ENCODE measurements around the gene KCNB1. TPM values are rescaled to one million over a fixed set of nuclear protein-coding genes. Genes with fewer than 3 reads are reported as not detected.

Gene KCNB1
- total and polyA plus RNA-seq, 2 donors (not counting 1 experiment from before 2014, with no cell fraction given): 0.12 TPM; not detected in 1

- no peak for TF ChIP-seq EZH2 (IDR thresholded peaks at IDR 0.05; ENCODE audit: borderline replicate concordance, insufficient read depth, low read depth, low read length, poor library complexity, severe bottlenecking)
- TF ChIP-seq, protein P1, sequence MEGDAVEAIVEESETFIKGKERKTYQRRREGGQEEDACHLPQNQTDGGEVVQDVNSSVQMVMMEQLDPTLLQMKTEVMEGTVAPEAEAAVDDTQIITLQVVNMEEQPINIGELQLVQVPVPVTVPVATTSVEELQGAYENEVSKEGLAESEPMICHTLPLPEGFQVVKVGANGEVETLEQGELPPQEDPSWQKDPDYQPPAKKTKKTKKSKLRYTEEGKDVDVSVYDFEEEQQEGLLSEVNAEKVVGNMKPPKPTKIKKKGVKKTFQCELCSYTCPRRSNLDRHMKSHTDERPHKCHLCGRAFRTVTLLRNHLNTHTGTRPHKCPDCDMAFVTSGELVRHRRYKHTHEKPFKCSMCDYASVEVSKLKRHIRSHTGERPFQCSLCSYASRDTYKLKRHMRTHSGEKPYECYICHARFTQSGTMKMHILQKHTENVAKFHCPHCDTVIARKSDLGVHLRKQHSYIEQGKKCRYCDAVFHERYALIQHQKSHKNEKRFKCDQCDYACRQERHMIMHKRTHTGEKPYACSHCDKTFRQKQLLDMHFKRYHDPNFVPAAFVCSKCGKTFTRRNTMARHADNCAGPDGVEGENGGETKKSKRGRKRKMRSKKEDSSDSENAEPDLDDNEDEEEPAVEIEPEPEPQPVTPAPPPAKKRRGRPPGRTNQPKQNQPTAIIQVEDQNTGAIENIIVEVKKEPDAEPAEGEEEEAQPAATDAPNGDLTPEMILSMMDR (IDR thresholded peaks at IDR 0.05): no peak
- Mint-ChIP-seq H3K4me3 (no peak overlapping the region), H3K9me3 (ENCODE audit: insufficient read depth) (no peaks in the 10 kb centered on the region), H3K4me1 (no peaks in the 10 kb centered on the region), H3K27me3 (peaks cover 43% of the 10 kb centered on the region), H3K27ac (no peak overlapping the region)
- Histone ChIP-seq H3K79me2 (ENCODE audit: control insufficient read depth, insufficient read depth, low read length) (no peaks in the 10 kb centered on the region), H3K4me1 (ENCODE audit: control insufficient read depth in 2 of 2, insufficient read depth in 2 of 2, low read length in 2 of 2) (no peaks in the 10 kb centered on the region), H3K9ac (ENCODE audit: low read length) (no peak overlapping the region), H3K36me3 (replicated peaks in 1 of 2; ENCODE audit: control extremely low read depth in 1 of 2, control insufficient read depth in 1 of 2, extremely low read depth in 1 of 2, insufficient read depth in 2 of 2, low read length in 1 of 2) (no peaks in the 10 kb centered on the region), H3K9me3 (ENCODE audit: control extremely low read depth in 1 of 3, control insufficient read depth in 2 of 3, insufficient read depth in 1 of 3, low read length in 2 of 3) (peaks cover 0 to 21% (median 8%) of the 10 kb centered on the region in 3 donors), H3K4me3 (ENCODE audit: control extremely low read depth in 1 of 5, extremely low read depth in 1 of 5, insufficient read depth in 1 of 5, low read depth in 2 of 5, low read length in 4 of 5) (no peak overlapping the region), H3K4me2 (replicated peaks; ENCODE audit: low read depth, low read length, poor library complexity, severe bottlenecking) (no peak overlapping the region), H4K20me1 (ENCODE audit: control insufficient read depth, insufficient read depth, low read length, poor library complexity, severe bottlenecking) (no peaks in the 10 kb centered on the region), H2AFZ (ENCODE audit: insufficient read depth, low read depth, low read length, poor library complexity, severe bottlenecking) (no peak overlapping the region), H3K27me3 (replicated peaks in 1 of 4; ENCODE audit: control extremely low read depth in 1 of 4, control insufficient read depth in 3 of 4, insufficient read depth in 4 of 4, low read length in 3 of 4) (peaks cover 0 to 11% (median 1%) of the 10 kb centered on the region in 4 experiments), H3K27ac (ENCODE audit: low read length in 2 of 2) (no peak overlapping the region)
- ChIA-PET CTCF (no interaction called here), POLR2A (interaction anchor here (0.7 kb wide), 1 partner anchor 47 kb away, joined by 5 read pairs; no protein-coding TSS in a partner anchor)
- ATAC-seq (ENCODE audit: low read depth) (no peak), DNase-seq (no peak)
- intact Hi-C loops (cut with micrococcal nuclease): no loop called here
- 74% methylated on average over 5 of the region's 5 CpGs for WGBS (ENCODE audit: insufficient coverage)
These were observed 37.4 kb upstream of the KCNB1 start for GRCh38 chr20:49519777-49520359.

- ATAC-seq (ENCODE audit: low read depth): no peak
- H3K27me3 Mint-ChIP-seq: peaks cover 40% of the 10 kb centered on the region
These were observed 36.8 kb upstream of the KCNB1 start for GRCh38 chr20:49519212-49519712.

More at GRCh38 chr20:49519212-49519712, 36.8 kb upstream of the KCNB1 start:
- Histone ChIP-seq H3K36me3 (replicated peaks in 1 of 2; ENCODE audit: control extremely low read depth in 1 of 2, control insufficient read depth in 1 of 2, extremely low read depth in 1 of 2, insufficient read depth in 2 of 2, low read length in 1 of 2) (no peaks in the 10 kb centered on the region), H3K9me3 (ENCODE audit: control extremely low read depth in 1 of 3, control insufficient read depth in 2 of 3, insufficient read depth in 1 of 3, low read length in 2 of 3) (peaks cover 0 to 18% (median 2%) of the 10 kb centered on the region in 3 donors), H3K27ac (ENCODE audit: low read length in 2 of 2) (no peak overlapping the region), H3K27me3 (replicated peaks in 1 of 4; ENCODE audit: control extremely low read depth in 1 of 4, control insufficient read depth in 3 of 4, insufficient read depth in 4 of 4, low read length in 3 of 4) (peaks cover 0 to 11% (median 1%) of the 10 kb centered on the region in 4 experiments), H4K20me1 (ENCODE audit: control insufficient read depth, insufficient read depth, low read length, poor library complexity, severe bottlenecking) (no peaks in the 10 kb centered on the region), H3K4me1 (ENCODE audit: control insufficient read depth in 2 of 2, insufficient read depth in 2 of 2, low read length in 2 of 2) (no peaks in the 10 kb centered on the region), H3K4me2 (replicated peaks; ENCODE audit: low read depth, low read length, poor library complexity, severe bottlenecking) (no peak overlapping the region), H3K9ac (ENCODE audit: low read length) (no peak overlapping the region), H2AFZ (ENCODE audit: insufficient read depth, low read depth, low read length, poor library complexity, severe bottlenecking) (no peak overlapping the region), H3K79me2 (ENCODE audit: control insufficient read depth, insufficient read depth, low read length) (no peaks in the 10 kb centered on the region), H3K4me3 (ENCODE audit: control extremely low read depth in 1 of 5, extremely low read depth in 1 of 5, insufficient read depth in 1 of 5, low read depth in 2 of 5, low read length in 4 of 5) (no peak overlapping the region)
- H3K27ac Mint-ChIP-seq: no peak overlapping the region
- TF ChIP-seq EZH2 (IDR thresholded peaks at IDR 0.05; ENCODE audit: borderline replicate concordance, insufficient read depth, low read depth, low read length, poor library complexity, severe bottlenecking): no peak
- TF ChIP-seq, protein P1 (IDR thresholded peaks at IDR 0.05): no peak
- 77% methylated on average over 3 of the region's 4 CpGs for WGBS (ENCODE audit: insufficient coverage)
- intact Hi-C loops (cut with micrococcal nuclease): no loop called here
- CTCF ChIA-PET: no interaction called here
- no peak for DNase-seq
- H3K9me3 Mint-ChIP-seq (ENCODE audit: insufficient read depth): no peaks in the 10 kb centered on the region
- no peak overlapping the region for H3K4me3 Mint-ChIP-seq
- POLR2A ChIA-PET: no interaction called here
- H3K4me1 Mint-ChIP-seq: no peaks in the 10 kb centered on the region

All from B cell (primary cell).